ENCODE results near the gene CLDN34. TPM values are rescaled to one million over a fixed set of nuclear protein-coding genes. Genes with fewer than 3 reads are reported as not detected.

The CLDN34 gene
- total RNA-seq, 1 experiment from 2014 or later: 0.38 TPM

GRCh38 chrX:10016519-10017132 is 49.5 kb downstream of the CLDN34 start:
- intact Hi-C loops (cut with micrococcal nuclease; ENCODE audit: unreplicated experiment): loop anchor here (5.0 kb wide), 1 partner anchor 46 kb away; no protein-coding TSS in a partner anchor
- H3K27me3 Mint-ChIP-seq (ENCODE audit: unreplicated experiment): no peaks in the 10 kb centered on the region
- no peak for DNase-seq
- H3K4me1 Mint-ChIP-seq (ENCODE audit: low read depth, unreplicated experiment): peaks cover 24% of the 10 kb centered on the region
- TF ChIP-seq CTCF (IDR thresholded peaks at IDR 0.05; ENCODE audit: unreplicated experiment): no peak
- peak overlapping the region; percentile 82 for H3K27ac Mint-ChIP-seq (ENCODE audit: unreplicated experiment)
- peak overlapping the region; percentile 75 for H3K4me3 Mint-ChIP-seq (ENCODE audit: low read depth, unreplicated experiment)
- BruUV-seq (replicated peaks): TSS peak; percentile 69
- H3K36me3 Mint-ChIP-seq (ENCODE audit: insufficient read depth, unreplicated experiment): peaks cover 29% of the 10 kb centered on the region
- CTCF ChIA-PET: interaction anchor here (1.4 kb wide), 1 partner anchor 15 kb away, joined by 4 read pairs; no protein-coding TSS in a partner anchor
- no peaks in the 10 kb centered on the region for H3K9me3 Mint-ChIP-seq (ENCODE audit: low read depth, unreplicated experiment)

- Mint-ChIP-seq H3K9me3 (ENCODE audit: low read depth, unreplicated experiment) (no peaks in the 10 kb centered on the region), H3K36me3 (ENCODE audit: insufficient read depth, unreplicated experiment) (peaks cover 29% of the 10 kb centered on the region), H3K4me3 (ENCODE audit: low read depth, unreplicated experiment) (peak overlapping the region; percentile 75), H3K27me3 (ENCODE audit: unreplicated experiment) (no peaks in the 10 kb centered on the region), H3K4me1 (ENCODE audit: low read depth, unreplicated experiment) (peaks cover 31% of the 10 kb centered on the region), H3K27ac (ENCODE audit: unreplicated experiment) (peak overlapping the region; percentile 37)
- no peak for TF ChIP-seq CTCF (IDR thresholded peaks at IDR 0.05; ENCODE audit: unreplicated experiment)
- CTCF ChIA-PET: no interaction called here
- intact Hi-C loops (cut with micrococcal nuclease; ENCODE audit: unreplicated experiment): loop anchor here (5.0 kb wide), 1 partner anchor 44 kb away; no protein-coding TSS in a partner anchor
- DNase-seq: peak; percentile 31
- BruUV-seq (replicated peaks): no TSS peak
Measured at GRCh38 chrX:10017872-10018271, 50.7 kb downstream of the CLDN34 start.

Other genes starting within 250 kb of the CLDN34 start
- 8.3 and 8.8 TPM in 2 replicates for gene GPR143, start 201.5 kb upstream of the CLDN34 start, total RNA-seq (2022)
- 14.1 and 15.3 TPM in 2 replicates for gene SHROOM2, start 180.9 kb upstream of the CLDN34 start, total RNA-seq (2022)
- 9.9 and 13.3 TPM in 2 replicates for gene CLCN4, start 189.6 kb downstream of the CLDN34 start, total RNA-seq (2022)